H1 (cell line): ENCODE measurements around the gene GMPR. TPM values are rescaled to one million over a fixed set of nuclear protein-coding genes. Genes with fewer than 3 reads are reported as not detected.

ENCODE experiments used
- CTCF ChIA-PET: fragments of 300-600 bp; sonication (Branson Sonifier 250); formaldehyde crosslinking; loops from one replicate; lab custom pipeline; 2021; ENCODE audit not compliant: partially characterized antibody; lab: Charles Lee
- POLR2A ChIA-PET: fragments of 300-600 bp; sonication (Branson Sonifier 250); formaldehyde crosslinking; loops from one replicate; lab custom pipeline; 2021; ENCODE audit warnings: inconsistent platforms; ENCODE audit not compliant: partially characterized antibody; lab: Charles Lee
- DNase-seq, 2 experiments: peaks; one replicate each; pipeline versions ENCODE4 v3.0.0 to v3.0.0-alpha.2; 2010 to 2022; ENCODE audit warnings: low spot score in 2 of 2, low read depth in 1 of 2, mixed read lengths in 1 of 2
- FAIRE-seq: peaks from 2 replicates; lab custom pipeline; 2011; peaks lifted over from hg19 to GRCh38; lab: Jason Lieb, UNC
- H2AFZ ChIP-seq: 2 replicates; pipeline ENCODE4 v1.8.1; 2012; ENCODE audit warnings: low read length, inconsistent platforms
- H2AK5ac ChIP-seq: 2 replicates; pipeline ENCODE4 v1.6.1; 2013; ENCODE audit warnings: low read depth, low read length
- H2BK120ac ChIP-seq: replicated peaks from 2 replicates; pipeline ENCODE3; 2013; ENCODE audit warnings: low read depth, low read length, inconsistent platforms
- H2BK12ac ChIP-seq: 2 replicates; pipeline ENCODE4 v1.6.1; 2013; ENCODE audit warnings: low read depth, low read length
- H2BK15ac ChIP-seq: 2 replicates; pipeline ENCODE4 v1.6.1; 2013; ENCODE audit warnings: low read length
- H2BK20ac ChIP-seq: 2 replicates; pipeline ENCODE4 v1.6.1; 2013; ENCODE audit warnings: low read length
- H2BK5ac ChIP-seq: 2 replicates; pipeline ENCODE4 v1.6.1; 2013; ENCODE audit warnings: low read depth, low read length
- H3K14ac ChIP-seq: 2 replicates; pipeline ENCODE4 v1.6.1; 2013; ENCODE audit warnings: inconsistent platforms; ENCODE audit not compliant: insufficient read length
- H3K18ac ChIP-seq: 2 replicates; pipeline ENCODE4 v1.6.1; 2013; ENCODE audit warnings: low read length; ENCODE audit errors: extremely low read depth
- H3K23ac ChIP-seq: 2 replicates; pipeline ENCODE4 v1.6.1; 2013; ENCODE audit warnings: inconsistent platforms; ENCODE audit not compliant: insufficient read length
- H3K23me2 ChIP-seq: 2 replicates; pipeline ENCODE4 v1.6.1; 2013; ENCODE audit warnings: low read depth, low read length
- H3K27ac ChIP-seq: 2 replicates; pipeline ENCODE4 v1.6.1; 2011; ENCODE audit warnings: low read depth, low read length, inconsistent platforms
- H3K27me3 ChIP-seq, 4 experiments: replicated peaks in 1 of 4; 1 replicate in 1 of 4; 2 replicates in 3 of 4; pipeline versions ENCODE4 v1.6.1 to v1.8.1; 2011 to 2013; ENCODE audit warnings: low read length in 3 of 4, mild to moderate bottlenecking in 3 of 4, inconsistent platforms in 2 of 4, mixed read lengths in 2 of 4, moderate library complexity in 1 of 4; ENCODE audit not compliant: control insufficient read depth in 3 of 4, insufficient read depth in 3 of 4; ENCODE audit errors: extremely low read depth in 1 of 4
- H3K36me3 ChIP-seq, 4 experiments: 2 replicates each; pipeline versions ENCODE4 v1.6.1 to v1.8.1; 2011 to 2013; ENCODE audit warnings: mild to moderate bottlenecking in 4 of 4, low read length in 3 of 4, moderate library complexity in 2 of 4, control low read depth in 1 of 4, inconsistent platforms in 1 of 4; ENCODE audit not compliant: insufficient read depth in 4 of 4, control insufficient read depth in 2 of 4
- H3K4ac ChIP-seq: replicated peaks from 2 replicates; pipeline ENCODE3; 2013; ENCODE audit warnings: low read length, low read depth, mixed read lengths, inconsistent platforms; ENCODE audit not compliant: insufficient read length
- H3K4me1 ChIP-seq, 4 experiments: replicated peaks in 1 of 4; 1 replicate in 1 of 4; 2 replicates in 3 of 4; pipeline versions ENCODE4 v1.6.1 to v1.8.1; 2011 to 2013; ENCODE audit warnings: low read length in 3 of 4, inconsistent platforms in 2 of 4, mixed read lengths in 1 of 4; ENCODE audit not compliant: insufficient read depth in 4 of 4, control insufficient read depth in 3 of 4
- H3K4me2 ChIP-seq, 2 experiments: 2 replicates each; pipeline versions ENCODE4 v1.6.1 to v1.8.1; 2011 to 2013; ENCODE audit warnings: low read depth in 2 of 2, low read length in 2 of 2, control low read depth in 1 of 2, inconsistent platforms in 1 of 2, mild to moderate bottlenecking in 1 of 2; ENCODE audit not compliant: insufficient read depth in 1 of 2
- H3K4me3 ChIP-seq, 4 experiments: fragments of 200-600, 300-600 bp in 1 of 4; sonication (generic), shearing (Covaris generic), sonication (Bioruptor Twin) in 1 of 4; 2 replicates each; pipeline versions ENCODE4 v1.5.1 to v1.8.1; 2011 to 2016; ENCODE audit warnings: low read length in 4 of 4, low read depth in 3 of 4, control low read depth in 2 of 4, inconsistent platforms in 2 of 4, mild to moderate bottlenecking in 2 of 4, mixed read lengths in 1 of 4, moderate library complexity in 1 of 4; ENCODE audit not compliant: insufficient read depth in 2 of 4; ENCODE audit errors: extremely low read depth in 1 of 4
- H3K56ac ChIP-seq: replicated peaks from 2 replicates; pipeline ENCODE3; 2013; ENCODE audit warnings: low read depth, mild to moderate bottlenecking, mixed read lengths, low read length, inconsistent platforms; ENCODE audit not compliant: insufficient read length
- H3K79me1 ChIP-seq: 2 replicates; pipeline ENCODE4 v1.6.1; 2013; ENCODE audit warnings: low read depth, low read length, control low read depth
- H3K79me2 ChIP-seq, 2 experiments: 2 replicates each; pipeline versions ENCODE4 v1.6.1 to v1.8.1; 2012 to 2013; ENCODE audit warnings: low read length in 2 of 2, mild to moderate bottlenecking in 2 of 2, inconsistent platforms in 1 of 2; ENCODE audit not compliant: insufficient read depth in 2 of 2, control insufficient read depth in 1 of 2
- H3K9ac ChIP-seq, 4 experiments: replicated peaks in 1 of 4; 1 replicate in 1 of 4; 2 replicates in 3 of 4; pipeline versions ENCODE4 v1.6.1 to v1.8.1; 2011 to 2013; ENCODE audit warnings: low read depth in 3 of 4, low read length in 3 of 4, control low read depth in 2 of 4, mild to moderate bottlenecking in 2 of 4, moderate library complexity in 2 of 4, inconsistent platforms in 1 of 4; ENCODE audit errors: extremely low read depth in 1 of 4
- H3K9me3 ChIP-seq, 2 experiments: 2 replicates each; pipeline versions ENCODE4 v1.6.1 to v1.8.1; 2012 to 2013; ENCODE audit warnings: mild to moderate bottlenecking in 2 of 2, moderate library complexity in 2 of 2, control low read depth in 1 of 2, inconsistent platforms in 1 of 2, low read depth in 1 of 2, low read length in 1 of 2, mixed read lengths in 1 of 2; ENCODE audit not compliant: insufficient read depth in 2 of 2
- H4K20me1 ChIP-seq, 2 experiments: replicated peaks in 1 of 2; 2 replicates each; pipeline versions ENCODE3 to v1.8.1; 2011 to 2013; ENCODE audit warnings: inconsistent platforms in 2 of 2, low read length in 2 of 2, mild to moderate bottlenecking in 1 of 2; ENCODE audit not compliant: insufficient read depth in 2 of 2, control insufficient read depth in 1 of 2
- H4K5ac ChIP-seq: 2 replicates; pipeline ENCODE4 v1.6.1; 2013; ENCODE audit warnings: low read length, low read depth, mixed read lengths, inconsistent platforms; ENCODE audit not compliant: insufficient read length
- H4K8ac ChIP-seq: 2 replicates; pipeline ENCODE4 v1.8.0; 2013; ENCODE audit warnings: mild to moderate bottlenecking, moderate library complexity, low read length, inconsistent platforms; ENCODE audit not compliant: insufficient read depth; ENCODE audit errors: extremely low read depth
- H4K91ac ChIP-seq: replicated peaks from 2 replicates; pipeline ENCODE3; 2013; ENCODE audit warnings: low read length, mixed read lengths, inconsistent platforms; ENCODE audit not compliant: insufficient read length
- BCL11A ChIP-seq, 2 experiments: IDR thresholded peaks; one replicate each; pipeline ENCODE4 v1.6.1; 2011; ENCODE audit warnings: low read depth in 2 of 2, low read length in 2 of 2, mild to moderate bottlenecking in 2 of 2
- CBX5 ChIP-seq: fragments of 300-800, 300-1000 bp; sonication (generic); IDR thresholded peaks from 2 replicates; pipeline ENCODE4 v1.7.1; 2016; ENCODE audit warnings: antibody characterized with exemption, low read length, low read depth
- CBX8 ChIP-seq: fragments of 300-800, 300-1000 bp; sonication (generic); IDR thresholded peaks from 2 replicates; pipeline ENCODE4 v1.7.1; 2016; ENCODE audit warnings: low read depth, low read length, borderline replicate concordance
- JUND ChIP-seq: IDR thresholded peaks from 2 replicates; pipeline ENCODE4 v1.6.1; 2011; ENCODE audit warnings: mild to moderate bottlenecking, improper control_type of control experiment, low read length
- KDM4A ChIP-seq: IDR thresholded peaks from one replicate; pipeline ENCODE4 v1.7.1; 2012; ENCODE audit warnings: low read depth, mild to moderate bottlenecking, moderate library complexity, low read length, inconsistent platforms; ENCODE audit not compliant: severe bottlenecking
- MAFK ChIP-seq: IDR thresholded peaks from 2 replicates; pipeline ENCODE4 v1.6.1; 2012; ENCODE audit warnings: low read depth, mild to moderate bottlenecking, improper control_type of control experiment, low read length
- POLR2AphosphoS5 ChIP-seq: IDR thresholded peaks from 2 replicates; pipeline ENCODE4 v1.6.1; 2011; ENCODE audit warnings: low read depth, low read length
- SAP30 ChIP-seq: fragments of 300-600 bp; sonication (generic); IDR thresholded peaks from 2 replicates; pipeline ENCODE4 v1.7.1; 2012; ENCODE audit warnings: low read length, moderate library complexity, mild to moderate bottlenecking, inconsistent platforms; ENCODE audit not compliant: insufficient read depth, insufficient replicate concordance
- SIX5 ChIP-seq: IDR thresholded peaks from 2 replicates; pipeline ENCODE4 v1.6.1; 2011; ENCODE audit warnings: mild to moderate bottlenecking, low read depth, low read length
- SP1 ChIP-seq: IDR thresholded peaks from 2 replicates; pipeline ENCODE4 v1.6.1; 2011; ENCODE audit warnings: low read depth, low read length
- SUZ12 ChIP-seq: fragments of 200-600 bp; sonication (generic); IDR thresholded peaks from 2 replicates; pipeline ENCODE4 v1.6.1; 2012; ENCODE audit warnings: mild to moderate bottlenecking, inconsistent platforms, low read length, moderate library complexity, mixed read lengths
- TAF7 ChIP-seq: optimal IDR thresholded peaks from 2 replicates; pipeline ENCODE3; 2011; ENCODE audit warnings: low read depth, mild to moderate bottlenecking, inconsistent platforms, low read length, moderate library complexity, borderline replicate concordance
- WGBS, 2 experiments: shearing (Covaris generic) in 1 of 2; methylation state at CpG; one replicate each; pipeline versions ENCODE4 v1.1.6 to v1.1.7; 2013 to 2015; ENCODE audit warnings: low lambda C conversion rate in 2 of 2, mixed read lengths in 2 of 2, inconsistent platforms in 1 of 2, low coverage in 1 of 2, missing lambda C conversion rate in 1 of 2; ENCODE audit not compliant: insufficient replicate concordance in 2 of 2, insufficient coverage in 1 of 2, insufficient read length in 1 of 2; ENCODE audit errors: extremely low coverage in 1 of 2, missing lambda C conversion rate in 1 of 2; 5-methylcytosine and 5-hydroxymethylcytosine counted together
- polyA plus RNA-seq, 7 experiments: library from polyadenylated mRNA; depleted of rRNA in 3 of 7; stranded (reverse) in 5 of 7; unstranded in 2 of 7; fragments of >200 nt in 5 of 7; fragments of 200-250 nt in 2 of 7; gene quantifications; 1 replicate in 5 of 7; 2 replicates in 1 of 7; 4 replicates in 1 of 7; pipeline versions ENCODE4 v1.2.1 to v1.2.3, GENCODE V29; 2011 to 2013; ENCODE audit warnings: missing spikeins in 2 of 7, mixed read lengths in 2 of 7
- total RNA-seq: library from RNA; stranded (reverse); fragmentation: NEBNext Ultra II Directional; extraction: Animal tissue kit (Norgen Biotek cat#: 25700); gene quantifications from 2 replicates; pipeline ENCODE4 v1.2.1, GENCODE V29; 2021
- TF ChIP-seq, protein P1 (sequence below): IDR thresholded peaks from 2 replicates; pipeline ENCODE4 v1.6.1; 2012; ENCODE audit warnings: low read length, inconsistent platforms

GMPR gene
- total and polyA plus RNA-seq, 2 of the 8 experiments (the other 6 are each of a cell fraction or from before 2014, with no cell fraction given) = 0.99 to 1.2 TPM

DNA sequence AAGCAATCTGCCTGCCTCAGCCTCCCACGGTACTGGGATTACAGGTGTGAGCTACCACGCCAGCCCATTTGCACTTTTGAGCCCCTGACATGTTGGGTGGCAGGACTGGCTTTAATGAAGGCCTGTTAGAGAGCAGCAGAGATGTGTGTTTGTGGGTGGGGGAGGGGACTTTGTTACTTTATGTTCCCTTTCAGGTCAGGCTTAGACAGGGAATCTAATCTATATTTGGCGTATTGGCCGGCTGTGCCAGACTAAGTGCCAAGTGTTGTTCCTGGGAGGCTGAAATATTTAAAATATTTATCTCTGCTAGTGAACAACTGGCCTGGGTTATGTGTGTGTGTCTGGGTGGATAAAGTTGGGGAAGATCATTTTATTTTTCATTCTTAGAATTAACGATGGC lies 6.1 kb downstream of the GMPR start:
- CTCF ChIA-PET = interaction anchor here (0.6 to 9.0 kb wide), 2 partner anchors 32 to 138 kb away, joined by 4 to 57 read pairs; no protein-coding TSS in a partner anchor
- no peak overlapping the region for H3K27ac ChIP-seq
- TF ChIP-seq SUZ12 (no peak), SP1 (no peak), CBX5 (no peak), SAP30 (no peak), MAFK (no peak), JUND (no peak), POLR2AphosphoS5 (no peak), CBX8 (no peak), BCL11A (IDR thresholded peaks at IDR 0.05; ENCODE audit: low read depth in 2 of 2, low read length in 2 of 2) (no peak), TAF7 (no peak), SIX5 (no peak), KDM4A (no peak)
- TF ChIP-seq, protein P1, sequence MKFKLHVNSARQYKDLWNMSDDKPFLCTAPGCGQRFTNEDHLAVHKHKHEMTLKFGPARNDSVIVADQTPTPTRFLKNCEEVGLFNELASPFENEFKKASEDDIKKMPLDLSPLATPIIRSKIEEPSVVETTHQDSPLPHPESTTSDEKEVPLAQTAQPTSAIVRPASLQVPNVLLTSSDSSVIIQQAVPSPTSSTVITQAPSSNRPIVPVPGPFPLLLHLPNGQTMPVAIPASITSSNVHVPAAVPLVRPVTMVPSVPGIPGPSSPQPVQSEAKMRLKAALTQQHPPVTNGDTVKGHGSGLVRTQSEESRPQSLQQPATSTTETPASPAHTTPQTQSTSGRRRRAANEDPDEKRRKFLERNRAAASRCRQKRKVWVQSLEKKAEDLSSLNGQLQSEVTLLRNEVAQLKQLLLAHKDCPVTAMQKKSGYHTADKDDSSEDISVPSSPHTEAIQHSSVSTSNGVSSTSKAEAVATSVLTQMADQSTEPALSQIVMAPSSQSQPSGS = no peak

More for the DNA sequence above, 6.1 kb downstream of the GMPR start:
- no peak overlapping the region for H3K56ac ChIP-seq
- H2BK120ac ChIP-seq = no peak overlapping the region
- H3K14ac ChIP-seq = no peak overlapping the region
- H3K4me2 ChIP-seq = no peak overlapping the region
- H2BK20ac ChIP-seq = no peak overlapping the region
- H3K18ac ChIP-seq = no peak overlapping the region
- no peak overlapping the region for H2AK5ac ChIP-seq
- POLR2A ChIA-PET = interaction anchor here (0.9 kb wide), 1 partner anchor 113 kb away, joined by 3 read pairs; no protein-coding TSS in a partner anchor
- FAIRE-seq (no peak), DNase-seq (no peak)
- H2BK12ac ChIP-seq = no peak overlapping the region
- H4K20me1 ChIP-seq = no peaks in the 10 kb centered on the region
- no peak overlapping the region for H3K4me3 ChIP-seq
- H3K4me1 ChIP-seq = peaks cover 0 to 3% (median 1%) of the 10 kb centered on the region in 4 experiments; a peak in 4 of 7 replicates
- H3K9ac ChIP-seq = no peak overlapping the region
- no peak overlapping the region for H3K23ac ChIP-seq
- H2AFZ ChIP-seq = no peak overlapping the region
- H3K23me2 ChIP-seq = no peaks in the 10 kb centered on the region; the same call in 1 of the 2 replicates
- H3K36me3 ChIP-seq = no peaks in the 10 kb centered on the region; a peak in 1 of 8 replicates
- H3K79me1 ChIP-seq = no peaks in the 10 kb centered on the region
- H4K8ac ChIP-seq = no peak overlapping the region
- H2BK15ac ChIP-seq = no peak overlapping the region
- peaks cover 0 to 13% (median 8%) of the 10 kb centered on the region in 4 experiments; a peak in 6 of 7 replicates for H3K27me3 ChIP-seq
- H3K79me2 ChIP-seq = no peaks in the 10 kb centered on the region
- no peak overlapping the region for H3K4ac ChIP-seq
- 88% methylated on average over 5 of the region's 5 CpGs; no CpG with 5 or more reads in 1 of the 2 experiments for WGBS, 2 experiments
- no peak overlapping the region for H4K5ac ChIP-seq
- H4K91ac ChIP-seq = no peak overlapping the region
- no peak overlapping the region for H2BK5ac ChIP-seq
- H3K9me3 ChIP-seq = no peaks in the 10 kb centered on the region
